ENCODE results near the gene LAD1.

LAD1 gene

DNA sequence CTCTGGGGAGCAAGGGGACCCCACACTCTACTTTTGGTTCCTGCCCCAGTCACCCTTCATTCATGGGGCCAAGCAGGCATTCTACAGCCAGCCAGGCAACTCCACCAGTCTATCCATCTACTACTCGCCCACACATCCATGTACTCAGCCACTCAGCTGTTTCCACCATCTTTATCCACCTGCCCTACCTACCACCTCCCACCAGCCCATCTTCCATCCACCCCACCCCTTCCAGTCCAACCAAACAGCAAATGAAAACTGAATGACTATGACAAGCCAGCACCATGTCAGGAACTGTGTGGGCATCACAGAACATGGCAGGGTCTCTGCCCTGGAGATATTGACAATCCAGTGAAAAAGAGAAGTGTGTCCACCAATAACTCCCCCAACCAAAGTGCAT lies 7.9 kb downstream of the LAD1 start:
- no peak for DNase-seq

GRCh38 chr1:201389051-201389450 lies 10.1 kb downstream of the LAD1 start:
- DNase-seq, result no peak

DNA sequence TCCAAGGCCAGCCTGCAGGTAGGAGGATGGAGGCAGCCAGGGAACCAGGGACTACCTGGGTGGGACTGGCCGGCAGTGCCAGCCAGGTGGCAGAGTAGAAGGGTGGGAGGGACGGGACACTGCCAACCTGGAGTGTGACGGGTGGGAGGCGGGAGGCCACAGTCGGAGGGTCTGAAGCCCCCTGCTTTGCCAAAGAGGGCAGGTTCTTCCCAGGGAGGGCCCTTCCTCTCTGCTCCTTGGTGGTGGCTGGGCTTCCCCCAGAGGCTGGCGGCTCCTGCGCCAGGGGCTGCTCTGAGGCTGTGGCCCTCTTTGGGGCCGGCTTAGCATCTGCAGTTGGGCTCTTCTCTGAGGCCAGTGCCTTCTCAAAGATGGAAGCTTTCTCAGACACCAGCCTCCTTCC lies 12.9 kb downstream of the LAD1 start:
- DNase-seq, result no peak

- peak; percentile 23 for DNase-seq
These were observed 13.7 kb downstream of the LAD1 start for GRCh38 chr1:201385299-201385891.

DNA sequence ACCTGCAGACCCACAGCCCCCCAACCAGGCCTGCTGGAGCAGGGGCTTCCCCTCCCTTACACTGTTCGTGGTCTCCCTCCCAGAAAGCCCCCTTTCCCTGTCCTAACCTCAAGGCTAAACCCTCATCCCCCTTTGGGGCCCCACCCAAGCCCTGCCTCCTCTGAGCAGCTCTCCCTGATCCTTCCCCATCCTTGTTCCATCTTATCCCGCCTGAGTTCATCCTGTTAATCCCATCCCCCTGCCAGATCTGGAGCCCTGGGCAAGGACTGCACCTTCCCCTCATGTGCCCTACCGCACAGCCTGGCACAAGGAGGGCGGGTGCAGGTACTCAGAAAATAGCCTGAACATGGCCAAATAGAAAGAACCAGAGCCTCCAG lies 14.7 kb downstream of the LAD1 start:
- no peak for DNase-seq

DNA sequence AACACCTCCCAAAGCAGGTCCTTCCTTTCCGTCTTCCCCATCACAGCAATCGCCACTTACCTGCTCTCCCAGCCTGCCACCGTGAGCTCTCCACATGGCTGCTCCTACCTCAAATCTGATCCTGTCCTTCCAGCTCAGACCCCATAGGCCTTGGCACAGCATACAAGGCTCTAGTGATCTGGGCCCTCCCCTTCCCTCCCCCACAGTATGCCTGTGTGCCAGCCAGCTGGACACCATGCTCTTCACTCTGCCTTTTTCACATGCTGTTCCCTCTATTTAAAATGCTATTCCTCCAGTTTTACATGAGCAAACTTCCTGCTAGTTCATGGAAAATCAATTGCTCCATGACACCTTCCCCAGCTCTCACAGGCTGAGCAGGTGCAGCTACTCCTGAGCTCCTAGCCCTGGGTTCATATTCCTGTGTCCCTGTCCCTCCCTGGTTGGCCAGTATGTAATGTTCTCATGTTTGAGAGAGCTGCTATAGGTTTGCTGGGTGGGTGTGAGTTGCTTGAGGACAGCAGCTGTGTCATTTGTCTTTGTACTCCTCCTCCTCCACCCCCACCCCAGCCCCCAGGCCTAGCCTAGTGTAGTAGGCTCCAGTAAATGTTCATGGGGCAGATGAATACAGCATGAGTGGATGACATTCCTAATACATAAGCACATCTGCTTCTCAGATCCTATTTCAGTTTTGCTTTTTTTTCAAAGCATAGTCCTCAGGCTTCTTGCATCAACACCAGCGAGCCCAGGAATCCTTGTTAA lies 15.3 kb downstream of the LAD1 start:
- DNase-seq, result no peak

- no peak for DNase-seq
These were observed 18.0 kb downstream of the LAD1 start for GRCh38 chr1:201381130-201381529.

DNA sequence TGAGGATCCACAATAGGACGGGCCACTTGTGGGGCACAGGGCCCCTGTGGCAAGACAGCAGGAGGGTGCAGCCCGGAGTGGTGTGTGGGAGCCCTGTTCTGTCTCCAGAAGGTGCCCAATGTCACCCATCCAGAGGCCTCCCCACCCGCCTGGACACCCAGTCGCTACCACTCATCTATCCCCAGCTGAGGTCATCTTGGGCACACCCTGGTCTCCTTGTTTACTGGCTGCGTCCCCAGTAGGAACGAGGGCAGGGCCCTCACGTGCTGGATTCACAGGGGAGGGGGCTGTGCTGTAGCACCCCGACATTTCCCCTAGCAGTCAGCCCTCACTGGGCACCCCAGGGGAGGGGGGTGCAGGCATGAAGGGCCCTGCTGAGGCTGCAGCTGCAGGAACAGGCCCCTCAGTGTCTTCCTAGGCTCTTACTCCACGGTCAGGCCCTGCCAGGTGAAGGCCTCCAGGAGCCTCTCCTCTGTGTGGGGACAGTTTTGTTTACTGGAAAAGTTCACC lies 19.3 kb downstream of the LAD1 start:
- no peak for DNase-seq

- no peak for DNase-seq
These were observed 20.3 kb downstream of the LAD1 start for GRCh38 chr1:201378804-201379203.

- no peak for DNase-seq
These were observed 21.5 kb downstream of the LAD1 start, which contains the start of gene TNNT2 for GRCh38 chr1:201377611-201378092. TSS of gene TNNT2 (minus strand) at chr1:201377680. CDS start at chr1:201373254, 4,426 bp downstream.

GRCh38 chr1:201376464-201377374 lies 22.4 kb downstream of the LAD1 start:
- DNase-seq, result no peak

GRCh38 chr1:201376107-201376463 lies 23.0 kb downstream of the LAD1 start:
- no peak for DNase-seq

DNA sequence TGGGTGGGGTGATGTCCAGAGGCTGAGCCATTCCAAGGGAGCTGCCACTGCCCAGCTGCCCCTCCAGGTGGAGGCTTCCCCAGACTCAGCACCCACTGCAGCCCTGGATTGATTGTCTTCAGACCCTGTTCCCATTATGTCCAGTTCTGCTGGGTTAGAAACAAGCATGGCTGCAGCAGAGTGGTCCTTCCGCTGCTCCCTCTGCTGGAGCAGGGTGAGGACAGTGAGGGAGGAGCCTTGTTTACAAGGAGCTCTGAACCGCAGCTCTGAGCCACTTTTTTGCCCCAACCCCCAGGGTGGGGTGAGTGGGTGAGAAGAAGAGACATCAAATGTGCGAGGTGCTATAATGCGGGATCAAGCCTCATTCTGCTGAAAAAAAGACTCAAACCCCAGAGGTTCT lies 24.0 kb downstream of the LAD1 start:
- DNase-seq, result no peak

GRCh38 chr1:201374364-201374763 lies 24.8 kb downstream of the LAD1 start:
- DNase-seq, result no peak

GRCh38 chr1:201371792-201372191 lies 27.3 kb downstream of the LAD1 start:
- no peak for DNase-seq

DNA sequence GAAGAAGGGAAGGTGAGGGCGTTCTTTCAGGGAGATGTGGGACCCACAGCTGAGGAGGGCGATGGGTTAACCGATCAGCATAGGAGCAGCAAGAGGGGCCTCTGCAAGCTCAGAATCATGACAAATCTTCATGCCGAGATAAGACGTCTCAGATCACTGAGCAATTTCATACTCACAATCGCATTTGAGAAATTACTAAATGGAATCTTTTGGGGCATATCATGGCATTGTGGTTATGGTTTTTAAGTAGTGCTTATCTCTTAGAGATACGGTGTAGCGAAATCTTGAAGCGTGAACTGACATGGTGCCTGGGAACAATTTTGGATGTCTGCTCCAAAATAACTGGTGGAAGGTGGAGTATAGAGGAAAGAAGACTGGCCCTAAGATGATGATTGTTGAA lies 27.8 kb downstream of the LAD1 start:
- DNase-seq, result no peak

DNA sequence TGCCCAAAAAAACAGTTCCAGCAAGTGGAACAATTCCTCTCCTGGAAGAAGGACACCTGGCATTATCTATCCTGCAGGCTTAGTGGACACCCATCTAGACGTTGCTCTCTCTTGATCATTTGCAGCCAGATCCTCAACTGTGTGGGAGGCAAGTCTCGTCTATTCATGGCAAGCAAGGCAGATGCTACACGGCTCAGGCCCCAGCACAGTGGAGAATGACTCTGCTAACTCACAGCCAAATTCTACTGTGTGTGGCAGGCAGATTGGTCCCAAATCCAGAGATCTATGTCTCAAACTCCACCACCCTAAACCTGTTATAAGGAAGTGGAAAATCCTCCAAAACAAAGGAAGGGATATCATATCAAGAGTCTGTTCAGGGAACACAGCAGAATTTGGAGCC lies 28.6 kb downstream of the LAD1 start:
- no peak for DNase-seq

DNA sequence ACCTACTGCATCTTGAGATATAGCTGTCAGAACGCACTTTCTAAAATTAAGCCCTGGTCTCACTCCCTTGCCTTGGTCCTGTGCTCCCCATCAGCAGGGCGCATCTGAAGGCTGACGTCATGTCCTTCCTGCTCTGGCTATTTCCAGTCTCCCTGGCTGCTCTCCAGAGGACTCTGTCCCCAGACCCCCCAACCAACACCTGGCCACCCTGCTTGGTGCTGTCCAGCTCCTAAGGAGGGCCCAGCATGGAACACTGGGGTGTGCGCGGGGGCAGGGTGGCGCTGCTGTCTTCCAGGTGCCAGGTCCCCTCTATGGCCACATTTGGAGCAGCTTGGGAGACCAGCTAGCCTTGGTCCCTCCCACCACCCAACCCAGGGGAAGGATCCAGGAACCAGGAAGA lies 29.9 kb downstream of the LAD1 start:
- no peak for DNase-seq

- DNase-seq, result no peak
These were observed 32.4 kb downstream of the LAD1 start for GRCh38 chr1:201366696-201367095.

- DNase-seq, result no peak
These were observed 33.9 kb downstream of the LAD1 start for GRCh38 chr1:201365251-201365650.

DNA sequence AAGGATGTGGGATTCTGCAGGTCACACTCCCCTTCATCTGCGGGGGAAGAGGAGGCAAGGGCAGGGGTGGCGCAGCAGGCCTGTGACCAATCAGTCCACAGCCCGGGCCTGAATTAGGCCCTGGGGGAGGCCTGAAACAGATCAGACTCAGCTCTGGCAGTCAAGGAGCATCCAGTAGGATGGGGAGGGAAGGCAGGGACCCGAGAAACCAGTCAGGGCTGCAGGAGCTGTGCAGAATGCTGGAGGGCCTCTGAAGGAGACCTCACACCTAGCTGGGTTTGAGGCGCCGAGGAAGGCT lies 34.4 kb downstream of the LAD1 start:
- no peak for DNase-seq

DNA sequence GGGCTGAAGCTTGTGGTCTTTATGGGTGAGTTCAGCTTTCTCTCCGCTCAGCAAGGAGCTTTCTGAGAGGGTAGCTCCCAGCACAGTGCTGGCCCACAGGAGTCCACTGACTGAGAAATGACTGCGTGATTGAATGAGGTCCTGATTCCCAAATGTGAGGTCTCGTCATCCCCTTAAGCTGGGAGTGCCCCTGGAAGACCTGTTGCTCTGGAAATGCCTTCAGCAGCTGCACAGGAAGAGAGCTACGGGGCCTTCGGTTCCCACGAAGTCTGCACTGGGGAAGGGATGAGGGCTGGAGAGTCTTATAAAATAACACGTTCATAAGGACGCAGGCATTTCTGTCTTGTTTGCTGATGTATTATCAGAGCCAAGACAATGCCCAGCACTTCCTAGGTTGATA lies 35.7 kb downstream of the LAD1 start:
- DNase-seq, result no peak

DNA sequence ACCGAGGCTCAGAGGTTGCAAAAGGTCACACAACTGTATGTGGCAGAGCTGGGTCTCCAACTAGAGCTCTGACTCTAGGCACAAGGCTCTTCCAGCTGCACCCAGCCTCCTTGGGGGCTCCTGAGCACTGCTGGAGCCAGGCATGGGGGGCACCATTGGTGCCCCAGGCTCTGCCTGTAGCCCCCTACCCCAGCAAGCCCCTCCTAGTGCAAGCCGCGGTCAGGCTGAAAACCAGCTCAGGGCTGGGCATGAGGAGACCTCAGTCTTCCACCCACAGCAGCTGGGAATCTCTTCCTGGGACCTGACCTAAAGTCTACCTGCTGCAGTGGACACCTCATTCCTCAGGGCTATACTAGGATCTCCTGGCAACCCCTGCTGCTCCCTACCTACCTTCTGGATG lies 36.2 kb downstream of the LAD1 start:
- DNase-seq, result no peak
